ENCODE results near the gene ITPR3. TPM values are rescaled to one million over a fixed set of nuclear protein-coding genes. Genes with fewer than 3 reads are reported as not detected.

Gene ITPR3
- total and polyA plus RNA-seq, 2 of the 13 experiments (the other 11 are each of a cell fraction or from before 2014, with no cell fraction given): 3.8 to 21.4 TPM

DNA sequence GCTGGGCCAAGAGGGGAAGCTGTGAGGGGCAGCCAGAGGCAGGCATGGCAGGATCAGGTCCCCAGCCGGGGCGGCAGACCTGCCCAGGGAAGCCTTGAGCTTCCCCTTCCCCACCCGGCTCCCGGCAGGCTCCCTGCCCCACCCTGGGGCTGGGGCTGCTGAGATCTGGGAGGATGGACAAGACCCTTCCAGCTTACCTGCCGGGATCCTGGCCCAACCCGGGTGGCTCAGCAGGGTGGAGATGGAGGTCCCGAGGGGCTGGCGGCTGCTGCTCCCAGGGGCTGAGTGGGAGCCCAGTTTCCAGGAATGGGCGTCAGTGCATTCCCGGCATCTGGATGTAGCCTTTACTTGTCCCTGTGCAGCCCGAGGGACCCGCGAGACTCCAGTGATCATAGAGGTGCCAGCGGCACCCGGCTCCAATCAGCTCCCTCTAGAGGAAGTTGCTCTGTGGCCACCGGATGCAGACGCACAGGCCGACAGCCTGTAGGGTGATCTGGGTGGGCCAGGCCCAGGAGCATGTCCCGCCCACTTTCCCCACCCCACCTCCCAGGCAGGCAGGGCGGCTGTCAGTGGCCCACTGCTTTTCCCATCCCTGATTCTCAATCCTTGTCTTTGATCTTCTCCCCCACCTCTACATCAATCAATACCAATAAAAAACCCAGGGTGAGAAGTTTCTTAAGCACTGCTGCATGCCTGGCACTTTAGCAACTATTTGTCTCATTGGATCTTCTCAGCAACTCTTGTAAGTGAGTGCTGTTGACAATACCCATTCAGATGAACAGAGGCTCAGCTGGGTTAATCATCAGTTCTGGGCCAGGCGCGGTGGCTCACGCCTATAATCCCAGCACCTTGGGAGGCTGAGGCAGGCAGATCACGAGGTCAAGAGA is 41.1 kb upstream of the ITPR3 start, which contains the start of gene BAK1 (continued):
- TF ChIP-seq, protein P1, sequence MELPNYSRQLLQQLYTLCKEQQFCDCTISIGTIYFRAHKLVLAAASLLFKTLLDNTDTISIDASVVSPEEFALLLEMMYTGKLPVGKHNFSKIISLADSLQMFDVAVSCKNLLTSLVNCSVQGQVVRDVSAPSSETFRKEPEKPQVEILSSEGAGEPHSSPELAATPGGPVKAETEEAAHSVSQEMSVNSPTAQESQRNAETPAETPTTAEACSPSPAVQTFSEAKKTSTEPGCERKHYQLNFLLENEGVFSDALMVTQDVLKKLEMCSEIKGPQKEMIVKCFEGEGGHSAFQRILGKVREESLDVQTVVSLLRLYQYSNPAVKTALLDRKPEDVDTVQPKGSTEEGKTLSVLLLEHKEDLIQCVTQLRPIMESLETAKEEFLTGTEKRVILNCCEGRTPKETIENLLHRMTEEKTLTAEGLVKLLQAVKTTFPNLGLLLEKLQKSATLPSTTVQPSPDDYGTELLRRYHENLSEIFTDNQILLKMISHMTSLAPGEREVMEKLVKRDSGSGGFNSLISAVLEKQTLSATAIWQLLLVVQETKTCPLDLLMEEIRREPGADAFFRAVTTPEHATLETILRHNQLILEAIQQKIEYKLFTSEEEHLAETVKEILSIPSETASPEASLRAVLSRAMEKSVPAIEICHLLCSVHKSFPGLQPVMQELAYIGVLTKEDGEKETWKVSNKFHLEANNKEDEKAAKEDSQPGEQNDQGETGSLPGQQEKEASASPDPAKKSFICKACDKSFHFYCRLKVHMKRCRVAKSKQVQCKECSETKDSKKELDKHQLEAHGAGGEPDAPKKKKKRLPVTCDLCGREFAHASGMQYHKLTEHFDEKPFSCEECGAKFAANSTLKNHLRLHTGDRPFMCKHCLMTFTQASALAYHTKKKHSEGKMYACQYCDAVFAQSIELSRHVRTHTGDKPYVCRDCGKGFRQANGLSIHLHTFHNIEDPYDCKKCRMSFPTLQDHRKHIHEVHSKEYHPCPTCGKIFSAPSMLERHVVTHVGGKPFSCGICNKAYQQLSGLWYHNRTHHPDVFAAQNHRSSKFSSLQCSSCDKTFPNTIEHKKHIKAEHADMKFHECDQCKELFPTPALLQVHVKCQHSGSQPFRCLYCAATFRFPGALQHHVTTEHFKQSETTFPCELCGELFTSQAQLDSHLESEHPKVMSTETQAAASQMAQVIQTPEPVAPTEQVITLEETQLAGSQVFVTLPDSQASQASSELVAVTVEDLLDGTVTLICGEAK (IDR thresholded peaks at IDR 0.05): peak; percentile 38; the same call in 1 of the 2 replicates
- TF ChIP-seq, protein P1 (CRISPR knock-in tag; IDR thresholded peaks at IDR 0.05): no peak
- TF ChIP-seq ZFP37 (CRISPR knock-in tag; IDR thresholded peaks at IDR 0.05; ENCODE audit: borderline replicate concordance): no peak
- TF ChIP-seq MAFF (IDR thresholded peaks at IDR 0.05; ENCODE audit: low read depth, low read length): no peak
- TF ChIP-seq, protein P2, sequence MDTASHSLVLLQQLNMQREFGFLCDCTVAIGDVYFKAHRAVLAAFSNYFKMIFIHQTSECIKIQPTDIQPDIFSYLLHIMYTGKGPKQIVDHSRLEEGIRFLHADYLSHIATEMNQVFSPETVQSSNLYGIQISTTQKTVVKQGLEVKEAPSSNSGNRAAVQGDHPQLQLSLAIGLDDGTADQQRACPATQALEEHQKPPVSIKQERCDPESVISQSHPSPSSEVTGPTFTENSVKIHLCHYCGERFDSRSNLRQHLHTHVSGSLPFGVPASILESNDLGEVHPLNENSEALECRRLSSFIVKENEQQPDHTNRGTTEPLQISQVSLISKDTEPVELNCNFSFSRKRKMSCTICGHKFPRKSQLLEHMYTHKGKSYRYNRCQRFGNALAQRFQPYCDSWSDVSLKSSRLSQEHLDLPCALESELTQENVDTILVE (CRISPR knock-in tag; IDR thresholded peaks at IDR 0.05): 0 out of 2 replicates have a peak, but pooled peaks have one; percentile 24
- 0 out of 2 replicates have a peak, but pooled peaks have one; percentile 2 for TF ChIP-seq FOXC1 (CRISPR knock-in tag; IDR thresholded peaks at IDR 0.05; ENCODE audit: borderline replicate concordance)
- peak; percentile 76; the same call in 1 of the 2 replicates for TF ChIP-seq SALL2 (CRISPR knock-in tag; IDR thresholded peaks at IDR 0.05)
- TF ChIP-seq ZNF101 (CRISPR knock-in tag; IDR thresholded peaks at IDR 0.05; ENCODE audit: borderline replicate concordance, low read depth): no peak; the same call in 1 of the 2 replicates
- TF ChIP-seq ZFX (CRISPR knock-in tag; IDR thresholded peaks at IDR 0.05; ENCODE audit: low read depth): peak; percentile 89
- TF ChIP-seq CCDC6 (CRISPR knock-in tag; IDR thresholded peaks at IDR 0.05): no peak
- TF ChIP-seq, protein P3, sequence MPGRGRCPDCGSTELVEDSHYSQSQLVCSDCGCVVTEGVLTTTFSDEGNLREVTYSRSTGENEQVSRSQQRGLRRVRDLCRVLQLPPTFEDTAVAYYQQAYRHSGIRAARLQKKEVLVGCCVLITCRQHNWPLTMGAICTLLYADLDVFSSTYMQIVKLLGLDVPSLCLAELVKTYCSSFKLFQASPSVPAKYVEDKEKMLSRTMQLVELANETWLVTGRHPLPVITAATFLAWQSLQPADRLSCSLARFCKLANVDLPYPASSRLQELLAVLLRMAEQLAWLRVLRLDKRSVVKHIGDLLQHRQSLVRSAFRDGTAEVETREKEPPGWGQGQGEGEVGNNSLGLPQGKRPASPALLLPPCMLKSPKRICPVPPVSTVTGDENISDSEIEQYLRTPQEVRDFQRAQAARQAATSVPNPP (CRISPR knock-in tag; IDR thresholded peaks at IDR 0.05): 0 out of 2 replicates have a peak, but pooled peaks have one; percentile 55
- no peak for TF ChIP-seq NR1H2 (CRISPR knock-in tag; IDR thresholded peaks at IDR 0.05; ENCODE audit: borderline replicate concordance, low read depth)
- TF ChIP-seq HNRNPK (IDR thresholded peaks at IDR 0.05; ENCODE audit: low read depth, low read length, poor library complexity, severe bottlenecking): no peak
- TF ChIP-seq POLR2A (IDR thresholded peaks at IDR 0.05; ENCODE audit: insufficient read depth in 1 of 2, low read depth in 2 of 2, low read length in 2 of 2): peak; percentile 63 to 72; a peak in 3 of 4 replicates
- TF ChIP-seq, protein P4, sequence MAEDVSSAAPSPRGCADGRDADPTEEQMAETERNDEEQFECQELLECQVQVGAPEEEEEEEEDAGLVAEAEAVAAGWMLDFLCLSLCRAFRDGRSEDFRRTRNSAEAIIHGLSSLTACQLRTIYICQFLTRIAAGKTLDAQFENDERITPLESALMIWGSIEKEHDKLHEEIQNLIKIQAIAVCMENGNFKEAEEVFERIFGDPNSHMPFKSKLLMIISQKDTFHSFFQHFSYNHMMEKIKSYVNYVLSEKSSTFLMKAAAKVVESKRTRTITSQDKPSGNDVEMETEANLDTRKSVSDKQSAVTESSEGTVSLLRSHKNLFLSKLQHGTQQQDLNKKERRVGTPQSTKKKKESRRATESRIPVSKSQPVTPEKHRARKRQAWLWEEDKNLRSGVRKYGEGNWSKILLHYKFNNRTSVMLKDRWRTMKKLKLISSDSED (CRISPR knock-in tag; IDR thresholded peaks at IDR 0.05): no peak
- 0 out of 2 replicates have a peak, but pooled peaks have one; percentile 43 for TF ChIP-seq ZNF335 (CRISPR knock-in tag; IDR thresholded peaks at IDR 0.05)

All from HepG2 (cell line).